ENCODE data around the gene KLHL26.

The KLHL26 gene

DNA sequence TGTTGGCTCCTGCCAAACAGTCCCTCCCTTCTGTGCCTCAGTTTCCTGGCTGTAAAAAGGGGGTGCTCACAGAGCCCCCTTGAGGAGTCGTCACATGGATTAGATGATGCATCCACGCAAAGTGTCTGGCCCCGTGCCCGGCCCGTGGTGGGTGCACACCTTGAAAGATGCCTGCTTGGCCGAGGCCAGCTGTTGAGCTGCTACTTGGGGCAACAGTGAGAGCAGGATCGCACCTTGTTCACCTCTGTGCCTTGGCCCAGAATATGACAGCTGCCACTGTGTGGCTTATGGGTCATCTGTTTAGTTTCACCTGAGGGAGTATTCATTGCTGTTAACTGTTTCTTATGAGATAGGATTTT is 64.4 kb downstream of the KLHL26 start:
- peak overlapping the region; percentile 43 for H3K4me3 ChIP-seq (ENCODE audit: low read depth, low read length)
- H3K27ac ChIP-seq (ENCODE audit: extremely low read depth, low read depth, low read length) = no peak overlapping the region; the same call in 1 of the 2 replicates
- H3K4me1 ChIP-seq (ENCODE audit: control insufficient read depth, insufficient read depth, low read length) = peaks cover 8% of the 10 kb centered on the region
- ChIA-PET CTCF (interaction anchor here (0.6 to 0.8 kb wide), 2 partner anchors 14 to 163 kb away, joined by 3 read pairs; no protein-coding TSS in a partner anchor), POLR2A (interaction anchor here (0.7 to 1.1 kb wide), 2 partner anchors 18 to 23 kb away, joined by 4 to 12 read pairs; partner anchors contain the start of gene CRTC1)
- TF ChIP-seq MEIS1 (CRISPR knock-in tag; IDR thresholded peaks at IDR 0.05; ENCODE audit: borderline replicate concordance) (no peak), ZNF335 (tag by site-specific recombination; conservative IDR thresholded peaks at IDR 0.05) (peak; percentile 62; the same call in 1 of the 2 replicates), ZFP37 (tag by site-specific recombination; IDR thresholded peaks at IDR 0.05) (no peak), ZBTB20 (tag by site-specific recombination; IDR thresholded peaks at IDR 0.05) (peak; percentile 46), SCRT2 (tag by site-specific recombination; IDR thresholded peaks at IDR 0.05) (peak; percentile 86), ZBTB8A (tag by site-specific recombination; IDR thresholded peaks at IDR 0.05) (0 out of 2 replicates have a peak, but pooled peaks have one; percentile 7)
- TF ChIP-seq, protein P1, sequence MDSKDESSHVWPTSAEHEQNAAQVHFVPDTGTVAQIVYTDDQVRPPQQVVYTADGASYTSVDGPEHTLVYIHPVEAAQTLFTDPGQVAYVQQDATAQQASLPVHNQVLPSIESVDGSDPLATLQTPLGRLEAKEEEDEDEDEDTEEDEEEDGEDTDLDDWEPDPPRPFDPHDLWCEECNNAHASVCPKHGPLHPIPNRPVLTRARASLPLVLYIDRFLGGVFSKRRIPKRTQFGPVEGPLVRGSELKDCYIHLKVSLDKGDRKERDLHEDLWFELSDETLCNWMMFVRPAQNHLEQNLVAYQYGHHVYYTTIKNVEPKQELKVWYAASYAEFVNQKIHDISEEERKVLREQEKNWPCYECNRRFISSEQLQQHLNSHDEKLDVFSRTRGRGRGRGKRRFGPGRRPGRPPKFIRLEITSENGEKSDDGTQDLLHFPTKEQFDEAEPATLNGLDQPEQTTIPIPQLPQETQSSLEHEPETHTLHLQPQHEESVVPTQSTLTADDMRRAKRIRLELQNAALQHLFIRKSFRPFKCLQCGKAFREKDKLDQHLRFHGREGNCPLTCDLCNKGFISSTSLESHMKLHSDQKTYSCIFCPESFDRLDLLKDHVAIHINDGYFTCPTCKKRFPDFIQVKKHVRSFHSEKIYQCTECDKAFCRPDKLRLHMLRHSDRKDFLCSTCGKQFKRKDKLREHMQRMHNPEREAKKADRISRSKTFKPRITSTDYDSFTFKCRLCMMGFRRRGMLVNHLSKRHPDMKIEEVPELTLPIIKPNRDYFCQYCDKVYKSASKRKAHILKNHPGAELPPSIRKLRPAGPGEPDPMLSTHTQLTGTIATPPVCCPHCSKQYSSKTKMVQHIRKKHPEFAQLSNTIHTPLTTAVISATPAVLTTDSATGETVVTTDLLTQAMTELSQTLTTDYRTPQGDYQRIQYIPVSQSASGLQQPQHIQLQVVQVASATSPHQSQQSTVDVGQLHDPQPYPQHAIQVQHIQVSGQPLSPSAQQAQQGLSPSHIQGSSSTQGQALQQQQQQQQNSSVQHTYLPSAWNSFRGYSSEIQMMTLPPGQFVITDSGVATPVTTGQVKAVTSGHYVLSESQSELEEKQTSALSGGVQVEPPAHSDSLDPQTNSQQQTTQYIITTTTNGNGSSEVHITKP (tag by site-specific recombination; IDR thresholded peaks at IDR 0.05) = no peak
- TF ChIP-seq, protein P2, sequence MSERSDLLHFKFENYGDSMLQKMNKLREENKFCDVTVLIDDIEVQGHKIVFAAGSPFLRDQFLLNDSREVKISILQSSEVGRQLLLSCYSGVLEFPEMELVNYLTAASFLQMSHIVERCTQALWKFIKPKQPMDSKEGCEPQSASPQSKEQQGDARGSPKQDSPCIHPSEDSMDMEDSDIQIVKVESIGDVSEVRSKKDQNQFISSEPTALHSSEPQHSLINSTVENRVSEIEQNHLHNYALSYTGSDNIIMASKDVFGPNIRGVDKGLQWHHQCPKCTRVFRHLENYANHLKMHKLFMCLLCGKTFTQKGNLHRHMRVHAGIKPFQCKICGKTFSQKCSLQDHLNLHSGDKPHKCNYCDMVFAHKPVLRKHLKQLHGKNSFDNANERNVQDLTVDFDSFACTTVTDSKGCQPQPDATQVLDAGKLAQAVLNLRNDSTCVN (tag by site-specific recombination; optimal IDR thresholded peaks at IDR 0.05) = peak; percentile 1
- no peaks in the 10 kb centered on the region for H3K36me3 ChIP-seq (ENCODE audit: control insufficient read depth in 2 of 2, insufficient read depth in 1 of 2, low read length in 2 of 2)
- no peaks in the 10 kb centered on the region for H3K9me3 ChIP-seq (ENCODE audit: control insufficient read depth, insufficient read depth, low read depth, low read length)

DNA sequence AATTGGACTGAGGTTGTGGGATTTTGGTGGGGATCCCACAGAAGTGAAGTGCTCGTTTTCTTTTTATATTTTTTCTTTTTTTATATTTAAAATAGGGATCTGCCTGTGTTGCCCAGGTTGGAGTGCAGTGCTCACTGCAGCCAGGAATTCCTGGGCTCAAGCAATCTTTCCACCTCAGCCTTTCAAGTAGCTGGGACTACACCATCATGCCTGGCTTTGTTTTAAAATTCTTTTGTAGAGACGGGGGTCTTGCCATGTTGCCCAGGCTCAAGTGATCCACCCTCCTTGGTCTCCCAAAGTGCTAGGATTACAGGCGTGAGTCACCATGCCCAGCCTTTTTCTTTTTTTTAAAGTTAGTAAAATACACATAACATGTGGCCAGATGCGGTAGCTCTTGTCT is 67.2 kb downstream of the KLHL26 start:
- ChIA-PET POLR2A (no interaction called here), CTCF (no interaction called here)
- Histone ChIP-seq H3K4me1 (ENCODE audit: control insufficient read depth, insufficient read depth, low read length) (peaks cover 8% of the 10 kb centered on the region), H3K27ac (ENCODE audit: extremely low read depth, low read depth, low read length) (no peak overlapping the region), H3K36me3 (ENCODE audit: control insufficient read depth in 2 of 2, insufficient read depth in 1 of 2, low read length in 2 of 2) (no peaks in the 10 kb centered on the region), H3K9me3 (ENCODE audit: control insufficient read depth, insufficient read depth, low read depth, low read length) (no peaks in the 10 kb centered on the region), H3K4me3 (ENCODE audit: low read depth, low read length) (no peak overlapping the region)
- TF ChIP-seq ZNF121 (tag by site-specific recombination; IDR thresholded peaks at IDR 0.05) = peak; percentile 69
- no peak for TF ChIP-seq GLIS2 (tag by site-specific recombination; IDR thresholded peaks at IDR 0.05)
- no peak for TF ChIP-seq ZNF626 (tag by site-specific recombination; IDR thresholded peaks at IDR 0.05)

DNA sequence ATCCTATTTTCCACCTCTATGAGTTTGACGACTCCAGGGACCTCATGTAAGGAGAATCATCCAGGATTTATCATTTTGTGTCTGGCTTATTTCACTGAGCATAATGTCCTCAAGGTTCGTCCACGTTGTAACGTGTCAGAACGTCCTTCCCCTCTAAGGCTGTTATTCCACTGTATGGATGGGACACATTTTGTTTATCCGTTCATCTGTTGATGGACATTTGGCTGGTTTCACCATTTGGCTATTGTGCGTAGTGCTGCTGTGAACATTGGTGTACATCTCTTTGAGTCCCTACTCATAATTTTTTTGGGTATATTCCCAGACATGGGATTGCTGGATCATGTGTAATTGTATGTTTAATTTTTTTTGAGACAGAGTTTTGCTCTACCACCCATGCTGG is 68.1 kb downstream of the KLHL26 start:
- no peak overlapping the region for H3K27ac ChIP-seq (ENCODE audit: extremely low read depth, low read depth, low read length)
- TF ChIP-seq TRIM28 (IDR thresholded peaks at IDR 0.05; ENCODE audit: borderline replicate concordance, low read length) = no peak
- TF ChIP-seq ZNF830 (tag by site-specific recombination; IDR thresholded peaks at IDR 0.05; ENCODE audit: low read depth) = no peak
- TF ChIP-seq ZNF701 (tag by site-specific recombination; IDR thresholded peaks at IDR 0.05) = no peak
- TF ChIP-seq ZFP69B (tag by site-specific recombination; IDR thresholded peaks at IDR 0.05) = no peak
- TF ChIP-seq ZFP37 (tag by site-specific recombination; IDR thresholded peaks at IDR 0.05) = no peak
- TF ChIP-seq, protein P3, sequence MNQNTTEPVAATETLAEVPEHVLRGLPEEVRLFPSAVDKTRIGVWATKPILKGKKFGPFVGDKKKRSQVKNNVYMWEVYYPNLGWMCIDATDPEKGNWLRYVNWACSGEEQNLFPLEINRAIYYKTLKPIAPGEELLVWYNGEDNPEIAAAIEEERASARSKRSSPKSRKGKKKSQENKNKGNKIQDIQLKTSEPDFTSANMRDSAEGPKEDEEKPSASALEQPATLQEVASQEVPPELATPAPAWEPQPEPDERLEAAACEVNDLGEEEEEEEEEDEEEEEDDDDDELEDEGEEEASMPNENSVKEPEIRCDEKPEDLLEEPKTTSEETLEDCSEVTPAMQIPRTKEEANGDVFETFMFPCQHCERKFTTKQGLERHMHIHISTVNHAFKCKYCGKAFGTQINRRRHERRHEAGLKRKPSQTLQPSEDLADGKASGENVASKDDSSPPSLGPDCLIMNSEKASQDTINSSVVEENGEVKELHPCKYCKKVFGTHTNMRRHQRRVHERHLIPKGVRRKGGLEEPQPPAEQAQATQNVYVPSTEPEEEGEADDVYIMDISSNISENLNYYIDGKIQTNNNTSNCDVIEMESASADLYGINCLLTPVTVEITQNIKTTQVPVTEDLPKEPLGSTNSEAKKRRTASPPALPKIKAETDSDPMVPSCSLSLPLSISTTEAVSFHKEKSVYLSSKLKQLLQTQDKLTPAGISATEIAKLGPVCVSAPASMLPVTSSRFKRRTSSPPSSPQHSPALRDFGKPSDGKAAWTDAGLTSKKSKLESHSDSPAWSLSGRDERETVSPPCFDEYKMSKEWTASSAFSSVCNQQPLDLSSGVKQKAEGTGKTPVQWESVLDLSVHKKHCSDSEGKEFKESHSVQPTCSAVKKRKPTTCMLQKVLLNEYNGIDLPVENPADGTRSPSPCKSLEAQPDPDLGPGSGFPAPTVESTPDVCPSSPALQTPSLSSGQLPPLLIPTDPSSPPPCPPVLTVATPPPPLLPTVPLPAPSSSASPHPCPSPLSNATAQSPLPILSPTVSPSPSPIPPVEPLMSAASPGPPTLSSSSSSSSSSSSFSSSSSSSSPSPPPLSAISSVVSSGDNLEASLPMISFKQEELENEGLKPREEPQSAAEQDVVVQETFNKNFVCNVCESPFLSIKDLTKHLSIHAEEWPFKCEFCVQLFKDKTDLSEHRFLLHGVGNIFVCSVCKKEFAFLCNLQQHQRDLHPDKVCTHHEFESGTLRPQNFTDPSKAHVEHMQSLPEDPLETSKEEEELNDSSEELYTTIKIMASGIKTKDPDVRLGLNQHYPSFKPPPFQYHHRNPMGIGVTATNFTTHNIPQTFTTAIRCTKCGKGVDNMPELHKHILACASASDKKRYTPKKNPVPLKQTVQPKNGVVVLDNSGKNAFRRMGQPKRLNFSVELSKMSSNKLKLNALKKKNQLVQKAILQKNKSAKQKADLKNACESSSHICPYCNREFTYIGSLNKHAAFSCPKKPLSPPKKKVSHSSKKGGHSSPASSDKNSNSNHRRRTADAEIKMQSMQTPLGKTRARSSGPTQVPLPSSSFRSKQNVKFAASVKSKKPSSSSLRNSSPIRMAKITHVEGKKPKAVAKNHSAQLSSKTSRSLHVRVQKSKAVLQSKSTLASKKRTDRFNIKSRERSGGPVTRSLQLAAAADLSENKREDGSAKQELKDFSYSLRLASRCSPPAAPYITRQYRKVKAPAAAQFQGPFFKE (tag by site-specific recombination; IDR thresholded peaks at IDR 0.05; ENCODE audit: borderline replicate concordance) = no peak
- no peak for TF ChIP-seq ZBTB21 (tag by site-specific recombination; IDR thresholded peaks at IDR 0.05)
- no peak for TF ChIP-seq MZF1 (tag by site-specific recombination; IDR thresholded peaks at IDR 0.05; ENCODE audit: borderline replicate concordance)
- TF ChIP-seq ZFP3 (tag by site-specific recombination; IDR thresholded peaks at IDR 0.05; ENCODE audit: low read depth) = no peak
- no peak for TF ChIP-seq ZNF521 (tag by site-specific recombination; IDR thresholded peaks at IDR 0.05)
- TF ChIP-seq ZXDB (tag by site-specific recombination; IDR thresholded peaks at IDR 0.05) = no peak
- TF ChIP-seq ZNF138 (tag by site-specific recombination; IDR thresholded peaks at IDR 0.05; ENCODE audit: borderline replicate concordance) = no peak
- TF ChIP-seq ZBTB20 (tag by site-specific recombination; IDR thresholded peaks at IDR 0.05) = no peak

More for the DNA sequence above, 68.1 kb downstream of the KLHL26 start:
- CTCF ChIA-PET = no interaction called here
- H3K4me3 ChIP-seq (ENCODE audit: low read depth, low read length) = no peak overlapping the region
- H3K9me3 ChIP-seq (ENCODE audit: control insufficient read depth, insufficient read depth, low read depth, low read length) = no peaks in the 10 kb centered on the region
- peaks cover 7% of the 10 kb centered on the region for H3K4me1 ChIP-seq (ENCODE audit: control insufficient read depth, insufficient read depth, low read length)
- POLR2A ChIA-PET = no interaction called here
- H3K36me3 ChIP-seq (ENCODE audit: control insufficient read depth in 2 of 2, insufficient read depth in 1 of 2, low read length in 2 of 2) = no peaks in the 10 kb centered on the region

All from HEK293 (cell line).